Measurements from ENCODE around the gene MEF2D. TPM values are rescaled to one million over a fixed set of nuclear protein-coding genes. Genes with fewer than 3 reads are reported as not detected.

The MEF2D gene
- total RNA-seq, 1 experiment from 2014 or later = 17.3 TPM

DNA sequence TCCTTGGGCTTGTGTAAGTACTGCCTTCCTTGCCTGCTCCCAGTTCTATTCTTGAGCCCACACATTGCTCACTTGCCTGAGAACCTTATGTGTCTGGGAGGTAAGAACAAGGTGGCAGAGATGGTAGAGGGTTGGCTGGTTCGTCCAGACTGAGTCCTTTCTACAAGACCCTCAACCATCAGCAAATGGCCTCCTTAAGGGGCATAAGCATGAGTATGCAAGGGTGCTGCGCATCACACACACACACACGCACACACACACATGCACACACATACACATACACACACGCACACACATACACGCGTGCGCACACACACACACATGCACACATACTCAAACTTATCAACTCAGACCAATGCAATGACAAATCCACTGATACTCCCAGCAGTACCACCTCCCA lies 74.6 kb downstream of the MEF2D start:
- Histone ChIP-seq H3K4me3 (ENCODE audit: low read length) (no peak overlapping the region), H3F3A (ENCODE audit: low read length, unreplicated experiment) (no peaks in the 10 kb centered on the region), H3K9ac (ENCODE audit: low read length) (no peak overlapping the region), H3K27ac (ENCODE audit: low read length) (no peak overlapping the region), H3K27me3 (ENCODE audit: low read length) (peaks cover 84% of the 10 kb centered on the region), H3K4me2 (ENCODE audit: low read length) (no peak overlapping the region), H3K79me2 (ENCODE audit: low read length) (no peaks in the 10 kb centered on the region), H3K36me3 (ENCODE audit: low read depth, low read length) (no peaks in the 10 kb centered on the region), H3K4me1 (ENCODE audit: insufficient read depth, low read length) (peaks cover 10% of the 10 kb centered on the region; the same call in 1 of the 2 replicates), H2AFZ (ENCODE audit: low read length) (no peak overlapping the region), H4K20me1 (ENCODE audit: low read length) (no peaks in the 10 kb centered on the region), H3K9me3 (ENCODE audit: low read length) (no peaks in the 10 kb centered on the region), H3K9me2 (replicated peaks; ENCODE audit: low read length) (no peaks in the 10 kb centered on the region)
- ChIA-PET POLR2A (ENCODE audit: unreplicated experiment) (no interaction called here), CTCF (no interaction called here)
- intact Hi-C loops (cut with micrococcal nuclease) = no loop called here
- DNase-seq (no peak), ATAC-seq (no peak)
- TF ChIP-seq, protein P1, sequence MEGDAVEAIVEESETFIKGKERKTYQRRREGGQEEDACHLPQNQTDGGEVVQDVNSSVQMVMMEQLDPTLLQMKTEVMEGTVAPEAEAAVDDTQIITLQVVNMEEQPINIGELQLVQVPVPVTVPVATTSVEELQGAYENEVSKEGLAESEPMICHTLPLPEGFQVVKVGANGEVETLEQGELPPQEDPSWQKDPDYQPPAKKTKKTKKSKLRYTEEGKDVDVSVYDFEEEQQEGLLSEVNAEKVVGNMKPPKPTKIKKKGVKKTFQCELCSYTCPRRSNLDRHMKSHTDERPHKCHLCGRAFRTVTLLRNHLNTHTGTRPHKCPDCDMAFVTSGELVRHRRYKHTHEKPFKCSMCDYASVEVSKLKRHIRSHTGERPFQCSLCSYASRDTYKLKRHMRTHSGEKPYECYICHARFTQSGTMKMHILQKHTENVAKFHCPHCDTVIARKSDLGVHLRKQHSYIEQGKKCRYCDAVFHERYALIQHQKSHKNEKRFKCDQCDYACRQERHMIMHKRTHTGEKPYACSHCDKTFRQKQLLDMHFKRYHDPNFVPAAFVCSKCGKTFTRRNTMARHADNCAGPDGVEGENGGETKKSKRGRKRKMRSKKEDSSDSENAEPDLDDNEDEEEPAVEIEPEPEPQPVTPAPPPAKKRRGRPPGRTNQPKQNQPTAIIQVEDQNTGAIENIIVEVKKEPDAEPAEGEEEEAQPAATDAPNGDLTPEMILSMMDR (conservative IDR thresholded peaks at IDR 0.05; ENCODE audit: low read depth, low read length) = no peak
- TF ChIP-seq EZH2phosphoT487 (IDR thresholded peaks at IDR 0.05; ENCODE audit: borderline replicate concordance, low read length) = no peak
- TF ChIP-seq EZH2 (IDR thresholded peaks at IDR 0.05; ENCODE audit: low read length, unreplicated experiment) = no peak
- BruUV-seq (replicated peaks) = no TSS peak

DNA sequence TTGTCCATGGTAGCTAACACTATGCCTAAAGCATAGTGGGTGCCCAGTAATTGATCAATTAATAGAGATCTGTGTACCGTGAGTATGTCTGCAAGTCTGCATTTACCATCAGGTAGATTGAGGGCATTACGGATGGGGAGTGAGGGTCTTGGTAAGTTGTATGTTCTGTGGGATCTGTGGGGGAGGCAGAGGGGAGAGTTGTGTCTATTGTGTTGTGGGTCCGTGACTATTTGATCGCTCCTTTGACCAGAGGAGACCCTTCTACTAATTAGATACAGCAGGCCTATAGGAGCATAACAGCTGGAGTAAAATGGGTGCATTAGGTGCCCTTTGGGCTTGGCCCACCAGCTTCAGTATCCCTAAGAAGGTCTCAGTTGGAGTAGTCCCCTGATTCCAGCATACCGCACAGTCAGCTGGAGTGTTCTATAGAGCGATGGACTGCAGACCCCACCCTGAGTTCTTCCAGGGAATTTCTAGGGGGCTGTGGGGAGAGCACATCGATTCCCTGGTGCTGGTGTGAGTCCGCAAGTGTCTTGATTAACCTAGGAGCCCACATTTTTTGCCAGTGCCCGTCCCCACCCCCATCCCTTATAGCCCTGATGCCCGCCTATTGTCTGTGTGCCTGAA lies 75.7 kb downstream of the MEF2D start:
- no peaks in the 10 kb centered on the region for H3K79me2 ChIP-seq (ENCODE audit: low read length)
- no peak overlapping the region for H3K4me3 ChIP-seq (ENCODE audit: low read length)
- H3K27ac ChIP-seq (ENCODE audit: low read length) = no peak overlapping the region
- H3K27me3 ChIP-seq (ENCODE audit: low read length) = peaks cover 79% of the 10 kb centered on the region
- BruUV-seq (replicated peaks) = no TSS peak
- no peak overlapping the region for H2AFZ ChIP-seq (ENCODE audit: low read length)
- no peaks in the 10 kb centered on the region for H3K9me2 ChIP-seq (replicated peaks; ENCODE audit: low read length)
- no peak for TF ChIP-seq EZH2 (IDR thresholded peaks at IDR 0.05; ENCODE audit: low read length, unreplicated experiment)
- TF ChIP-seq EZH2phosphoT487 (IDR thresholded peaks at IDR 0.05; ENCODE audit: borderline replicate concordance, low read length) = no peak
- TF ChIP-seq, protein P1 (conservative IDR thresholded peaks at IDR 0.05; ENCODE audit: low read depth, low read length) = no peak
- intact Hi-C loops (cut with micrococcal nuclease) = no loop called here
- no peaks in the 10 kb centered on the region for H4K20me1 ChIP-seq (ENCODE audit: low read length)
- no peaks in the 10 kb centered on the region for H3F3A ChIP-seq (ENCODE audit: low read length, unreplicated experiment)
- ATAC-seq (no peak), DNase-seq (no peak)
- H3K4me2 ChIP-seq (ENCODE audit: low read length) = no peak overlapping the region
- H3K36me3 ChIP-seq (ENCODE audit: low read depth, low read length) = no peaks in the 10 kb centered on the region
- ChIA-PET POLR2A (ENCODE audit: unreplicated experiment) (no interaction called here), CTCF (no interaction called here)
- no peak overlapping the region for H3K9ac ChIP-seq (ENCODE audit: low read length)
- no peaks in the 10 kb centered on the region for H3K9me3 ChIP-seq (ENCODE audit: low read length)
- H3K4me1 ChIP-seq (ENCODE audit: insufficient read depth, low read length) = peaks cover 10% of the 10 kb centered on the region; the same call in 1 of the 2 replicates
